Colonic mucosa (tissue), 4 donors: ENCODE results near the gene SYNDIG1L. TPM values are rescaled to one million over a fixed set of nuclear protein-coding genes. Genes with fewer than 3 reads are reported as not detected.

Experiments
- DNase-seq: peaks from one replicate; pipeline ENCODE4 v3.0.0-alpha.2; 2020
- H3K27ac ChIP-seq: fragments of 200-600 bp; one replicate; pipeline ENCODE4 v1.8.0; 2021
- H3K27me3 ChIP-seq: fragments of 200-600 bp; one replicate; pipeline ENCODE4 v1.8.0; 2021
- H3K36me3 ChIP-seq: fragments of 200-600 bp; one replicate; pipeline ENCODE4 v1.8.0; 2021
- H3K4me1 ChIP-seq: fragments of 200-600 bp; one replicate; pipeline ENCODE4 v1.8.0; 2021; ENCODE audit warnings: mild to moderate bottlenecking
- H3K4me3 ChIP-seq: fragments of 200-600 bp; one replicate; pipeline ENCODE4 v1.8.0; 2021
- H3K9ac ChIP-seq, 2 donors: one replicate each; pipeline ENCODE4 v1.7.0; 2013; ENCODE audit warnings: control low read depth in 2 of 2, low read depth in 2 of 2, low read length in 2 of 2
- H3K9me3 ChIP-seq: fragments of 200-600 bp; one replicate; pipeline ENCODE4 v1.8.0; 2021
- intact Hi-C: fragments of 100-400 bp; cut with DNase I; formaldehyde crosslinking; loops from one replicate; pipeline ENCODE4 v1.14.1; 2022
- total RNA-seq, 2 donors: library from RNA; stranded (reverse); fragmentation: NEBNext Ultra II Directional in 1 of 2; extraction: Animal tissue kit (Norgen Biotek cat#: 25700) in 1 of 2; gene quantifications; one replicate each; pipeline ENCODE4 v1.2.1, GENCODE V29; 2021
- TF ChIP-seq, protein P1 (sequence below): fragments of 200-600 bp; IDR thresholded peaks from one replicate; pipeline ENCODE4 v1.8.0; 2022; ENCODE audit warnings: antibody characterized with exemption, mild to moderate bottlenecking
- donor health status: healthy.
- donor health status: DM: no; HTN: no; CAD: no.
- donor health status: DM: no; HTN: no; CAD: no.

Gene SYNDIG1L
- total RNA-seq, 2 donors from 2014 or later = 0.24 TPM; not detected in 1

DNA sequence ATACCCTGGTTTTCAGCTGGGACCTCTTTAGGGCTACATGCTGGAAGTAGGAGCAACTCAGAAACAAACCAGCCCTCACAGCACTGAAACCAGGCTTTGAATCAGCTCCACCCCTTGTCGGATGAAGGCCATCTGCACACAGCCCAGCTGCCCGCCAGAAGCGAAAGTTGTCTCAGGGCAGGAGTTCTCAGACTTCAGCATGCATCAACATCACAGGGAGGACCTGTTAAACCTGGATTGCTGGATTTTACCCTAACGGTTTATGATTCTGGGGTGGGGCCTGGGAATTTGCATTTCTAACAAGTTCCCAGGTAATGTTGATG, 10.9 kb downstream of the SYNDIG1L start:
- no peaks in the 10 kb centered on the region for H3K4me1 ChIP-seq
- TF ChIP-seq, protein P1, sequence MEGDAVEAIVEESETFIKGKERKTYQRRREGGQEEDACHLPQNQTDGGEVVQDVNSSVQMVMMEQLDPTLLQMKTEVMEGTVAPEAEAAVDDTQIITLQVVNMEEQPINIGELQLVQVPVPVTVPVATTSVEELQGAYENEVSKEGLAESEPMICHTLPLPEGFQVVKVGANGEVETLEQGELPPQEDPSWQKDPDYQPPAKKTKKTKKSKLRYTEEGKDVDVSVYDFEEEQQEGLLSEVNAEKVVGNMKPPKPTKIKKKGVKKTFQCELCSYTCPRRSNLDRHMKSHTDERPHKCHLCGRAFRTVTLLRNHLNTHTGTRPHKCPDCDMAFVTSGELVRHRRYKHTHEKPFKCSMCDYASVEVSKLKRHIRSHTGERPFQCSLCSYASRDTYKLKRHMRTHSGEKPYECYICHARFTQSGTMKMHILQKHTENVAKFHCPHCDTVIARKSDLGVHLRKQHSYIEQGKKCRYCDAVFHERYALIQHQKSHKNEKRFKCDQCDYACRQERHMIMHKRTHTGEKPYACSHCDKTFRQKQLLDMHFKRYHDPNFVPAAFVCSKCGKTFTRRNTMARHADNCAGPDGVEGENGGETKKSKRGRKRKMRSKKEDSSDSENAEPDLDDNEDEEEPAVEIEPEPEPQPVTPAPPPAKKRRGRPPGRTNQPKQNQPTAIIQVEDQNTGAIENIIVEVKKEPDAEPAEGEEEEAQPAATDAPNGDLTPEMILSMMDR = no peak
- H3K27ac ChIP-seq = no peak overlapping the region
- no peak overlapping the region for H3K4me3 ChIP-seq
- intact Hi-C loops = no loop called here
- H3K27me3 ChIP-seq = no peaks in the 10 kb centered on the region
- no peak for DNase-seq
- no peaks in the 10 kb centered on the region for H3K36me3 ChIP-seq
- no peaks in the 10 kb centered on the region for H3K9me3 ChIP-seq
- H3K9ac ChIP-seq = no peak overlapping the region

DNA sequence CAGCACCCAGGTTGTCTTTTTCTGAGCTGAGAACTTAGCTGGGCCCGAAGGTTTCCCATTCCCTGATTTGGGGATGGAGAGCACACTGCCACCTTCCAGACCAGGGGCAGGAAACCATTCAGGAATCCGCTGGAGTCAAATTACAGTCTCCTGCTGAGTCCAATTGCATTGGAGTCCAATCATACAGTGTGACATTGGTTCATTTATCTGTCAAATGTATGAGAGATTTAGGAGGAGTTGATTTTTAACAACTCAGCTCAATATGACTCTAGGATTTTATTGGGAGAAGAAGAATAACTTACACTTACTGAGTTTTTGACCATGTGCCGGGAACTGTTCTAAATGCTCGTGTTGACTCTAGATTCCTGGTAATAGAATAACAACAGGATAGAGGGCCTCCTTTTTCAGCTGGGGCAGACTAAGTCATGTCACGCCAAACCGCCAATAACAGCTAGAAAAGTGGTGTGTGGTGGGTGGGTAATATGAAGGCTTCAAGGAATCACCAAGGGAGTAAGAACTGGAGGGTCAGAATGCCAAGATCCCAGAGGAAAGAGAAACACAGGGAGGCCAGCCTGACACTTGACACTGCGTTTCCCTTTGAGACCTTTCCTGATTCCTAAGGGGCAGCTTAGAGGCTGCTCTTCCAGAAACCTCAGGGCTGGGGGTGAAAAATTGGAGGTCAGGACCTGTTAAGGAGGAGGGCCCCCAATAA, 11.5 kb downstream of the SYNDIG1L start:
- Histone ChIP-seq H3K4me1 (no peaks in the 10 kb centered on the region), H3K27ac (no peak overlapping the region), H3K27me3 (no peaks in the 10 kb centered on the region), H3K36me3 (no peaks in the 10 kb centered on the region), H3K9ac (no peak overlapping the region), H3K4me3 (no peak overlapping the region), H3K9me3 (no peaks in the 10 kb centered on the region)
- TF ChIP-seq, protein P1 = no peak
- no peak for DNase-seq
- intact Hi-C loops = no loop called here

DNA sequence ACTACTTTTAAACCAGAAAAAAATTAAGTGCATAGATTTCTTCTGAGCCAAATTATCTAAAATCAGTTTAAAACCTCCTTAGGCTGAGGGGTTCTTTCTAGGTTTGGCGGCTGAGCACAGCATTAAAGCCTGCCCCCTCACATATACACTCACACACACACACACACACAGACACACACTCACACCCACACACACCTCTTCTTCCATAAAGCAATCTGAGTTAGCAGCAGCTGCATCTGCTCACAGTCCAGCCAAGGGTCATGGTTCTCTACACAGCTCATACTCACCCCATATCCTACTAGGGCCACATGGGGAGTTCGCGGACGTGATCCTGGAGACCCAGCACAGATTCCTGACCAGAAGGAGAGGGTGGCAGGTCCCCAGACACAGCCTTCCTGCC, 12.4 kb downstream of the SYNDIG1L start:
- H3K9me3 ChIP-seq = no peaks in the 10 kb centered on the region
- intact Hi-C loops = no loop called here
- H3K9ac ChIP-seq = no peak overlapping the region
- H3K36me3 ChIP-seq = no peaks in the 10 kb centered on the region
- H3K27me3 ChIP-seq = no peaks in the 10 kb centered on the region
- no peaks in the 10 kb centered on the region for H3K4me1 ChIP-seq
- H3K4me3 ChIP-seq = no peak overlapping the region
- H3K27ac ChIP-seq = no peak overlapping the region
- no peak for DNase-seq
- TF ChIP-seq, protein P1 = no peak

DNA sequence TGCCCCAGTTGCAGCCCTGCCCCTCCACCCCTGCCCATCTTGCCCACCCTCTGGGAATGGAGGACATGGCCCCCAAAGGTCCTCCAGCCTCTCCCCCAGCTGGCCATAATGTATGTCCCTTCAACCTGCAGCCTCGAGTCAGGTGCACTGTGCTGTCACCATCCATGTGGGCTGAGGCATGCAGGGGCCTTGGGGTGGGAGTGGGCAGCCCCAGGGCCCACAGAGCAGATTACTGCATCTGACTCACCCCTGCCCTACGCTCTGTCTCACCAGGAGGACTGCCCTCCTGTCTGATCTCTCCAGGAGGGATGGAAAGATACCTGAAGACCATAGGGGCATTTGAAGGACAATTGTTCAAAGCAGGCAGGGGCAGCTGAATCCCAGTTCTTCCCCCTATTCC, 13.3 kb downstream of the SYNDIG1L start:
- Histone ChIP-seq H3K4me3 (no peak overlapping the region), H3K27me3 (no peaks in the 10 kb centered on the region), H3K9ac (no peak overlapping the region), H3K9me3 (no peaks in the 10 kb centered on the region), H3K36me3 (no peaks in the 10 kb centered on the region), H3K27ac (no peak overlapping the region), H3K4me1 (no peaks in the 10 kb centered on the region)
- intact Hi-C loops = no loop called here
- no peak for DNase-seq
- TF ChIP-seq, protein P1 = no peak

DNA sequence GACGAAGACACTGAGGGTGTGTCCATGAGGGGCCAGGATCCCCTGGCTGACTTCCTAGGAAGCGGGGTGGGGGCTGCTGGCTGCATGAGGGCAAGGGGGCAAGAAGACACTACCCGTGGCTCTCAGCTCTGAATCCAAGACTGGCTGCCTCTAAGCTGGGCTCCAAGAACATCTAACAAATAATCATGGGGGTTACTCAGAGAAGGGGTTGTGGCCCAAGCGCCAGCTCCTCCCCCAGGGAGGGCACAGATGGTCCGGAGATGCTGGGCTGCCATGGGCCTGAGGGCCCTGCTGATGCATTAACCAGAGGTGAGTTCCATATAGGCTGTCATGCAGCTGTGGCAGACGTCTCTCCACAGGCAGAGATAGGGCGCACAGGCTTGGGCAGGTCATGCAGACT, 14.3 kb downstream of the SYNDIG1L start:
- TF ChIP-seq, protein P1 = no peak
- H3K27me3 ChIP-seq = no peaks in the 10 kb centered on the region
- no peak for DNase-seq
- no peaks in the 10 kb centered on the region for H3K4me1 ChIP-seq
- no peak overlapping the region for H3K9ac ChIP-seq
- no peak overlapping the region for H3K4me3 ChIP-seq
- no peak overlapping the region for H3K27ac ChIP-seq
- intact Hi-C loops = no loop called here
- H3K36me3 ChIP-seq = no peaks in the 10 kb centered on the region
- H3K9me3 ChIP-seq = no peaks in the 10 kb centered on the region
